K562 (cell line): Measurements from ENCODE around the gene OSBPL1A.

Experiments used
- CHD2 ChIP-seq: IDR thresholded peaks from 2 replicates; pipeline ENCODE4 v1.6.1; 2011; ENCODE audit warnings: low read depth, low read length
- EGR1 ChIP-seq: fragments of 450-650 bp; conservative IDR thresholded peaks from 2 replicates; pipeline ENCODE4 v1.6.1; 2017; ENCODE audit warnings: mild to moderate bottlenecking
- MEIS2 ChIP-seq: fragments of 450-650 bp; IDR thresholded peaks from 2 replicates; pipeline ENCODE4 v1.6.1; 2014; ENCODE audit warnings: mild to moderate bottlenecking; ENCODE audit not compliant: partially characterized antibody
- PTTG1 ChIP-seq: fragments of 450-650 bp; IDR thresholded peaks from 2 replicates; pipeline ENCODE4 v1.6.1; 2016; ENCODE audit warnings: low read depth, mild to moderate bottlenecking, missing genetic modification characterization, missing compliant biosample characterization
- ZNF551 ChIP-seq: fragments of 250-450 bp; sonication (Bioruptor Pico); IDR thresholded peaks from 2 replicates; pipeline ENCODE4 v1.5.0; 2021; ENCODE audit warnings: mild to moderate bottlenecking, moderate library complexity

DNA sequence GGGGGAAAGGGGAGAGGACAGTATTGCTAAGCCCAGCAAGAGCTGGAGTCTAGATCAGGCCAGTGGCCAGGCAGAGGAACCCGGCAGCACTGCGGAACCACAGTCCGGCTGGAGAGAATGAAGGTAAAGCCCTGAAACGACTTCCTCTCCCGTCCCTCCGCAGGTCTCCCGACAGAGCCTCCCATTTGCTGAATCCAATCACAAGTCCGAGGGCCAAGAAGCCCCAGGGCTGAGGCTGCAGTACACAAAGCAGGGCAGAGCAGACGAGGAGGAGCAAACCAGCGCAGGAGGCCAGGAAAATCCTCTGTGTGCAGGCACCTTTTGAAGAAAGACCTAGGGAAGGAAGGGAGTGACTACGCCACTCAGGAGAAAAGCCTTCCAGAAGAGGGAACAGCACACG is 104.4 kb downstream of the OSBPL1A start:
- no peak for TF ChIP-seq ZNF551 (CRISPR knock-in tag)
- TF ChIP-seq PTTG1 (tag) = no peak
- TF ChIP-seq CHD2 = no peak
- no peak for TF ChIP-seq EGR1
- TF ChIP-seq MEIS2 = no peak
